GM12878 (cell line): Measurements from ENCODE around the gene CLEC4D. TPM values are rescaled to one million over a fixed set of nuclear protein-coding genes. Genes with fewer than 3 reads are reported as not detected.

Source experiments
- ATAC-seq: fragments of 200-7000 bp; cut with Tn5 transposase; 3 replicates; pipeline ENCODE4 v1.9.1; 2020; ENCODE audit warnings: mild to moderate bottlenecking, moderate library complexity
- BruUV-seq: library from RNA; stranded (reverse); fragments of 400-500 nt; replicated peaks from 2 replicates; lab custom pipeline; 2021; lab: Mats Ljungman, UMichigan
- CTCF ChIA-PET: fragments of 300-600 bp; sonication (Branson Sonifier 250); formaldehyde crosslinking; extraction: SDS; loops from one replicate; lab custom pipeline; 2021; ENCODE audit warnings: inconsistent platforms; lab: Yijun Ruan, JAX
- POLR2A ChIA-PET: fragments of 350-600 bp; formaldehyde crosslinking; extraction: SDS; loops from one replicate; lab custom pipeline; 2021; ENCODE audit warnings: inconsistent platforms; lab: Charles Lee
- RAD21 ChIA-PET: fragments of 300-600 bp; sonication (Branson Sonifier 250); formaldehyde crosslinking; loops from one replicate; lab custom pipeline; 2023; ENCODE audit warnings: antibody characterized with exemption; ENCODE audit not compliant: unreplicated experiment; lab: Charles Lee
- SMC1A ChIA-PET: fragments of 300-600 bp; sonication (Branson Sonifier 250); formaldehyde crosslinking; loops from one replicate; lab custom pipeline; 2023; ENCODE audit not compliant: unreplicated experiment, uncharacterized antibody; lab: Charles Lee
- DNase-seq: peaks from one replicate; pipeline ENCODE4 v3.0.0-alpha.2; 2011; ENCODE audit warnings: low read depth, low spot score
- FAIRE-seq: peaks from 3 replicates; lab custom pipeline; 2011; peaks lifted over from hg19 to GRCh38; lab: Jason Lieb, UNC
- H2AFZ ChIP-seq: 2 replicates; pipeline ENCODE4 v1.6.0; 2011; ENCODE audit warnings: low read depth, low read length, control low read depth; ENCODE audit not compliant: control insufficient read depth
- H3K27ac ChIP-seq: 2 replicates; pipeline ENCODE4 v1.5.1; 2011; ENCODE audit warnings: control low read depth; ENCODE audit not compliant: control insufficient read depth, insufficient read depth
- H3K27me3 ChIP-seq, 2 experiments: replicated peaks in 1 of 2; 2 replicates each; pipeline versions ENCODE4 v1.6.0 to v1.6.1; 2011; ENCODE audit warnings: low read length in 1 of 2; ENCODE audit not compliant: control insufficient read depth in 2 of 2, insufficient read depth in 2 of 2
- H3K36me3 ChIP-seq, 2 experiments: 2 replicates each; pipeline ENCODE4 v1.5.1; 2011; ENCODE audit warnings: low read length in 1 of 2; ENCODE audit not compliant: control insufficient read depth in 2 of 2, insufficient read depth in 2 of 2
- H3K4me1 ChIP-seq: 2 replicates; pipeline ENCODE4 v1.6.1; 2011; ENCODE audit warnings: mild to moderate bottlenecking, low read length, moderate library complexity, mixed read lengths; ENCODE audit not compliant: control insufficient read depth, insufficient read depth
- H3K4me2 ChIP-seq: 2 replicates; pipeline ENCODE4 v1.6.0; 2011; ENCODE audit warnings: control low read depth; ENCODE audit not compliant: control insufficient read depth, insufficient read depth
- H3K4me3 ChIP-seq: fragments of 200-600 bp; sonication (generic); 2 replicates; pipeline ENCODE4 v1.5.1; 2016
- H3K79me2 ChIP-seq: 2 replicates; pipeline ENCODE4 v1.6.0; 2011; ENCODE audit warnings: low read length; ENCODE audit not compliant: control insufficient read depth, insufficient read depth
- H3K9ac ChIP-seq: 2 replicates; pipeline ENCODE4 v1.8.0; 2011; ENCODE audit warnings: low read length, control low read depth, mixed read lengths; ENCODE audit not compliant: control insufficient read depth, insufficient read depth
- H3K9me3 ChIP-seq: replicated peaks from 3 replicates; pipeline ENCODE4 v1.5.1; 2011; ENCODE audit warnings: mild to moderate bottlenecking, low read length; ENCODE audit not compliant: control insufficient read depth, insufficient read depth
- H4K20me1 ChIP-seq: 2 replicates; pipeline ENCODE4 v1.6.0; 2011; ENCODE audit not compliant: control insufficient read depth, insufficient read depth
- ATF2 ChIP-seq: IDR thresholded peaks from 2 replicates; pipeline ENCODE4 v1.6.1; 2012; ENCODE audit warnings: low read length, inconsistent platforms
- BHLHE40 ChIP-seq, 2 experiments: fragments of 450-650 bp in 1 of 2; IDR thresholded peaks; 2 replicates each; pipeline ENCODE4 v1.6.1; 2011 to 2017; ENCODE audit warnings: low read depth in 2 of 2, borderline replicate concordance in 1 of 2, improper control_type of control experiment in 1 of 2, low read length in 1 of 2, mild to moderate bottlenecking in 1 of 2
- NFIC ChIP-seq: IDR thresholded peaks from 2 replicates; pipeline ENCODE4 v1.6.1; 2012; ENCODE audit warnings: low read depth, mild to moderate bottlenecking, inconsistent platforms, low read length, moderate library complexity
- NRF1 ChIP-seq: conservative IDR thresholded peaks from 2 replicates; pipeline ENCODE4 v1.6.1; 2011; ENCODE audit warnings: mild to moderate bottlenecking, low read depth, low read length, improper control_type of control experiment
- POLR2AphosphoS5 ChIP-seq: IDR thresholded peaks from 2 replicates; pipeline ENCODE4 v1.6.1; 2011; ENCODE audit warnings: mild to moderate bottlenecking, low read length, inconsistent platforms
- RUNX3 ChIP-seq: IDR thresholded peaks from 2 replicates; pipeline ENCODE4 v1.6.1; 2012; ENCODE audit warnings: low read length, inconsistent platforms
- SIX5 ChIP-seq: IDR thresholded peaks from 2 replicates; pipeline ENCODE4 v1.6.1; 2011; ENCODE audit warnings: mild to moderate bottlenecking, low read depth, low read length, moderate library complexity; ENCODE audit not compliant: severe bottlenecking
- ZBTB11 ChIP-seq: fragments of 450-650 bp; formaldehyde crosslinking; IDR thresholded peaks from 2 replicates; pipeline ENCODE4 v1.5.0; 2022; ENCODE audit warnings: mild to moderate bottlenecking, missing genetic modification characterization
- ZNF24 ChIP-seq: fragments of 450-650 bp; IDR thresholded peaks from 2 replicates; pipeline ENCODE4 v1.6.1; 2017; ENCODE audit warnings: antibody characterized with exemption, mild to moderate bottlenecking
- WGBS: methylation state at CpG from one replicate; pipeline ENCODE4 v1.1.6; 2016; ENCODE audit warnings: low lambda C conversion rate; ENCODE audit not compliant: insufficient replicate concordance, insufficient coverage; ENCODE audit errors: missing lambda C conversion rate; 5-methylcytosine and 5-hydroxymethylcytosine counted together
- in situ Hi-C: fragments of 300-500 bp; cut with MboI; formaldehyde crosslinking; loops from 9 replicates; pipeline ENCODE4 v1.14.3; 2018; ENCODE audit warnings: mixed read lengths
- intact Hi-C: fragments of 100-400 bp; cut with micrococcal nuclease; formaldehyde crosslinking; loops from one replicate; pipeline ENCODE4 v1.14.2; 2022; ENCODE audit not compliant: unreplicated experiment
- polyA plus RNA-seq, 11 experiments: library from polyadenylated mRNA; depleted of rRNA in 4 of 11; unstranded in 6 of 11; stranded (reverse) in 5 of 11; fragments of >200 nt; fragmentation: Nextera tagmentation in 4 of 11; fragmentation: Illumina TruSeq in 1 of 11; extraction: Ambion mirVana in 4 of 11; extraction: Trizol in 1 of 11; gene quantifications; 1 replicate in 1 of 11; 2 replicates in 10 of 11; pipeline versions ENCODE4 v1.2.1 to v1.2.3, GENCODE V29; 2011 to 2016; ENCODE audit warnings: inconsistent platforms in 2 of 11, missing spikeins in 2 of 11, low read depth in 1 of 11
- total RNA-seq, 4 experiments: library from RNA; depleted of rRNA in 3 of 4; stranded (reverse); fragments of >200 nt in 3 of 4; fragmentation: Illumina TruSeq in 1 of 4; extraction: Trizol in 1 of 4; gene quantifications; 2 replicates each; pipeline versions ENCODE4 v1.2.1 to v1.2.3, GENCODE V29; 2013 to 2021

The CLEC4D gene
- total and polyA plus RNA-seq, 10 of the 15 experiments (the other 5 are each of a cell fraction or from before 2014, with no cell fraction given) = not detected

GRCh38 chr12:8553088-8553627 is 39.9 kb downstream of the CLEC4D start:
- Histone ChIP-seq H3K79me2 (no peaks in the 10 kb centered on the region), H3K27me3 (no peaks in the 10 kb centered on the region), H3K4me1 (no peaks in the 10 kb centered on the region), H3K4me3 (no peak overlapping the region), H3K9me3 (no peaks in the 10 kb centered on the region), H4K20me1 (no peaks in the 10 kb centered on the region)
- DNase-seq (no peak), ATAC-seq (peak; percentile 38; the same call in 1 of the 3 replicates), FAIRE-seq (no peak)
- intact Hi-C loops = no loop called here
- ChIA-PET SMC1A (interaction anchor here (0.7 kb wide), 1 partner anchor 9 kb away, joined by 4 read pairs; no protein-coding TSS in a partner anchor), CTCF (interaction anchor here (1.7 kb wide), 1 partner anchor 9 kb away, joined by 8 read pairs; no protein-coding TSS in a partner anchor), POLR2A (no interaction called here)
- BruUV-seq = no TSS peak
- no peak for TF ChIP-seq NFIC
- no peak for TF ChIP-seq BHLHE40 (IDR thresholded peaks at IDR 0.05; ENCODE audit: borderline replicate concordance in 1 of 2, low read depth in 2 of 2, low read length in 1 of 2)
- no peak for TF ChIP-seq ZBTB11 (CRISPR knock-in tag)
- no peak for TF ChIP-seq RUNX3
- no peak for TF ChIP-seq ATF2
- TF ChIP-seq ZNF24 = no peak
- no peak for TF ChIP-seq NRF1
- no peak for TF ChIP-seq SIX5
- no peak for TF ChIP-seq POLR2AphosphoS5
- TF ChIP-seq, all 136 proteins: peak for 0
- Histone ChIP-seq H3K4me2 (no peak overlapping the region), H2AFZ (no peak overlapping the region), H3K9ac (no peak overlapping the region), H3K27ac (no peak overlapping the region), H3K36me3 (no peaks in the 10 kb centered on the region)
- WGBS = 42% methylated on average over 6 of the region's 6 CpGs
- RAD21 ChIA-PET = no interaction called here
- in situ Hi-C loops = no loop called here
